Keratinocyte (primary cell): ENCODE measurements around the gene CCR7. TPM values are rescaled to one million over a fixed set of nuclear protein-coding genes. Genes with fewer than 3 reads are reported as not detected.

Experiments used
- DNase-seq: peaks from one replicate; pipeline ENCODE4 v3.0.0-alpha.2; 2011; ENCODE audit warnings: low read depth, missing footprints, low spot score
- FAIRE-seq: peaks from 2 replicates; lab custom pipeline; 2011; peaks lifted over from hg19 to GRCh38; lab: Jason Lieb, UNC
- H2AFZ ChIP-seq: 2 replicates; pipeline ENCODE4 v1.6.0; 2012; ENCODE audit warnings: low read length, control low read depth, inconsistent platforms; ENCODE audit not compliant: control insufficient read depth
- H3K27ac ChIP-seq: 2 replicates; pipeline ENCODE4 v1.5.1; 2011; ENCODE audit warnings: low read length; ENCODE audit not compliant: control insufficient read depth, insufficient read depth
- H3K27me3 ChIP-seq: 3 replicates; pipeline ENCODE4 v1.6.0; 2011; ENCODE audit warnings: low read length; ENCODE audit not compliant: control insufficient read depth, insufficient read depth; ENCODE audit errors: extremely low read depth
- H3K36me3 ChIP-seq, 2 experiments: 2 replicates in 1 of 2; 3 replicates in 1 of 2; pipeline ENCODE4 v1.5.1; 2011; ENCODE audit warnings: low read length in 2 of 2, mild to moderate bottlenecking in 1 of 2; ENCODE audit not compliant: control insufficient read depth in 2 of 2, insufficient read depth in 2 of 2; ENCODE audit errors: extremely low read depth in 1 of 2
- H3K4me1 ChIP-seq: 3 replicates; pipeline ENCODE4 v1.5.1; 2011; ENCODE audit warnings: low read length; ENCODE audit not compliant: control insufficient read depth, insufficient read depth; ENCODE audit errors: extremely low read depth
- H3K4me2 ChIP-seq: 3 replicates; pipeline ENCODE4 v1.6.0; 2011; ENCODE audit warnings: low read depth, low read length; ENCODE audit not compliant: control insufficient read depth, insufficient read depth; ENCODE audit errors: extremely low read depth
- H3K4me3 ChIP-seq, 3 experiments: fragments of 200-600 bp in 1 of 3; sonication (generic) in 1 of 3; 2 replicates in 2 of 3; 3 replicates in 1 of 3; pipeline ENCODE4 v1.5.1; 2011 to 2016; ENCODE audit warnings: low read length in 3 of 3, mild to moderate bottlenecking in 3 of 3, control low read depth in 2 of 3, inconsistent platforms in 1 of 3, low read depth in 1 of 3, mixed read lengths in 1 of 3, mixed run types in 1 of 3, moderate library complexity in 1 of 3; ENCODE audit not compliant: control insufficient read depth in 2 of 3, insufficient read depth in 2 of 3; ENCODE audit errors: extremely low read depth in 1 of 3
- H3K79me2 ChIP-seq: 2 replicates; pipeline ENCODE4 v1.6.0; 2012; ENCODE audit warnings: low read length; ENCODE audit not compliant: control insufficient read depth, insufficient read depth
- H3K9ac ChIP-seq: 3 replicates; pipeline ENCODE4 v1.6.0; 2011; ENCODE audit warnings: low read length; ENCODE audit not compliant: control insufficient read depth, insufficient read depth; ENCODE audit errors: extremely low read depth
- H3K9me1 ChIP-seq: 3 replicates; pipeline ENCODE4 v1.6.0; 2011; ENCODE audit warnings: low read length; ENCODE audit not compliant: control insufficient read depth, insufficient read depth; ENCODE audit errors: extremely low read depth
- H3K9me3 ChIP-seq: 2 replicates; pipeline ENCODE4 v1.5.1; 2012; ENCODE audit warnings: low read depth, low read length; ENCODE audit not compliant: control insufficient read depth
- H4K20me1 ChIP-seq: 3 replicates; pipeline ENCODE4 v1.6.0; 2011; ENCODE audit warnings: low read length; ENCODE audit not compliant: control insufficient read depth, insufficient read depth; ENCODE audit errors: extremely low read depth
- EZH2 ChIP-seq: IDR thresholded peaks from one replicate; pipeline ENCODE4 v1.6.1; 2012; ENCODE audit warnings: inconsistent platforms, mild to moderate bottlenecking, low read length, moderate library complexity
- dilution Hi-C: fragments of 300-500 bp; cut with MboI; formaldehyde crosslinking; loops from one replicate; pipeline ENCODE4 v1.7.0; 2020; ENCODE audit warnings: low sequenced_read_pairs; ENCODE audit not compliant: extremely low pct_ligation_motif_present
- polyA plus RNA-seq, 5 experiments: library from polyadenylated mRNA; depleted of rRNA in 3 of 5; stranded (reverse) in 3 of 5; stranded (forward) in 1 of 5; unstranded in 1 of 5; fragments of >200 nt; gene quantifications; 1 replicate in 1 of 5; 2 replicates in 3 of 5; 3 replicates in 1 of 5; pipeline versions ENCODE4 v1.2.1 to v1.2.3, GENCODE V29; 2011 to 2012; ENCODE audit warnings: missing spikeins in 2 of 5, low read depth in 1 of 5, low replicate concordance in 1 of 5
- TF ChIP-seq, protein P1 (sequence below), 3 experiments: IDR thresholded peaks in 1 of 3; conservative IDR thresholded peaks in 1 of 3; optimal IDR thresholded peaks in 1 of 3; 2 replicates in 2 of 3; 3 replicates in 1 of 3; pipeline versions ENCODE3 to v1.5.1; 2011; ENCODE audit warnings: low read length in 3 of 3, mild to moderate bottlenecking in 3 of 3, moderate library complexity in 2 of 3, control low read depth in 1 of 3, inconsistent platforms in 1 of 3; ENCODE audit not compliant: insufficient read depth in 2 of 3; ENCODE audit errors: extremely low read depth in 1 of 3

CCR7 gene
- polyA plus RNA-seq, 1 donor (not counting 4 experiments of a cell fraction or from before 2014, with no cell fraction given): 0.16 TPM

GRCh38 chr17:40550608-40551007 lies 14.7 kb downstream of the CCR7 start:
- no peak overlapping the region for H3K4me3 ChIP-seq
- no peak overlapping the region for H3K4me2 ChIP-seq
- no peaks in the 10 kb centered on the region for H3K36me3 ChIP-seq
- TF ChIP-seq, protein P1, sequence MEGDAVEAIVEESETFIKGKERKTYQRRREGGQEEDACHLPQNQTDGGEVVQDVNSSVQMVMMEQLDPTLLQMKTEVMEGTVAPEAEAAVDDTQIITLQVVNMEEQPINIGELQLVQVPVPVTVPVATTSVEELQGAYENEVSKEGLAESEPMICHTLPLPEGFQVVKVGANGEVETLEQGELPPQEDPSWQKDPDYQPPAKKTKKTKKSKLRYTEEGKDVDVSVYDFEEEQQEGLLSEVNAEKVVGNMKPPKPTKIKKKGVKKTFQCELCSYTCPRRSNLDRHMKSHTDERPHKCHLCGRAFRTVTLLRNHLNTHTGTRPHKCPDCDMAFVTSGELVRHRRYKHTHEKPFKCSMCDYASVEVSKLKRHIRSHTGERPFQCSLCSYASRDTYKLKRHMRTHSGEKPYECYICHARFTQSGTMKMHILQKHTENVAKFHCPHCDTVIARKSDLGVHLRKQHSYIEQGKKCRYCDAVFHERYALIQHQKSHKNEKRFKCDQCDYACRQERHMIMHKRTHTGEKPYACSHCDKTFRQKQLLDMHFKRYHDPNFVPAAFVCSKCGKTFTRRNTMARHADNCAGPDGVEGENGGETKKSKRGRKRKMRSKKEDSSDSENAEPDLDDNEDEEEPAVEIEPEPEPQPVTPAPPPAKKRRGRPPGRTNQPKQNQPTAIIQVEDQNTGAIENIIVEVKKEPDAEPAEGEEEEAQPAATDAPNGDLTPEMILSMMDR (optimal IDR thresholded peaks at IDR 0.05 in 1 of 3, IDR thresholded peaks at IDR 0.05 in 1 of 3, conservative IDR thresholded peaks at IDR 0.05 in 1 of 3; ENCODE audit: extremely low read depth in 1 of 3, insufficient read depth in 2 of 3, low read length in 3 of 3): no peak
- no peak for TF ChIP-seq EZH2
- H3K9ac ChIP-seq: no peak overlapping the region
- DNase-seq (no peak), FAIRE-seq (no peak)
- H4K20me1 ChIP-seq: no peaks in the 10 kb centered on the region
- peaks cover 25% of the 10 kb centered on the region for H3K4me1 ChIP-seq
- dilution Hi-C loops: no loop called here
- H3K9me3 ChIP-seq: no peaks in the 10 kb centered on the region
- peaks cover 7% of the 10 kb centered on the region for H3K9me1 ChIP-seq
- no peaks in the 10 kb centered on the region for H3K79me2 ChIP-seq
- peaks cover 8% of the 10 kb centered on the region for H3K27me3 ChIP-seq
- H3K27ac ChIP-seq: no peak overlapping the region
- H2AFZ ChIP-seq: no peak overlapping the region

DNA sequence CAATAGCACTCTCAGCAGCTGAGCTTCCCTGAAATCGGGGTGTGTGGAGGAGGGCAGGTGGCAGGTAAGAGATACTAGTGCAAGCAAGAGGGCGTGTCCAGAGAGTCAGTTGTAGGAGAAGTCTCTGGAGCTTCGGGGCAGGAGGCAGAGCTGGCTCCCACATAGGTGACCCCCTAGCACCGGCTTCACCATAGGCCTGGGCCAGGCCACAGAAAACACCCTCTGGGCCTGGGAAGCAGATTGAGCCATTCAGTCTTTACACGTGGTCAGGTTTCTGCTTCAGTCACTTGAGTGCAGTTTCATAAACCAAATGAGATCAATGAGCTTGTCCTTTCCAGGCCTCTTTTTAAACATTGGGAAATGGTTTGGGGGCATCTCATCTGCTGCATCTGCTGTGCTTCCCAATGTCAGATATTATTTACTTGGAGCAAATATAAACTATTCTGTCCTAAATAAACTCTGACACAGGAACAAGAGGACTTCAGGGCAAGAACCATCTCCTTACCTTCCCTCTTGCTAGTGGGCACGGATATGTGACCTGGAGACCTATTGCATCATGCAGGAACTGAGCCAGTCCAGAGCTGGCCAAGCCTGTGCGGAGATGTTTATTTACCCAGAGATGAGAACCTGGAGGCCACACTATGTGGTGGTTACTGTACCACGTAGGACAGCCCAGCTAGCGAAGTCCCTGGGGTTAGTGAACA lies 16.1 kb downstream of the CCR7 start:
- Histone ChIP-seq H4K20me1 (no peaks in the 10 kb centered on the region), H3K9me3 (no peaks in the 10 kb centered on the region), H3K4me2 (no peak overlapping the region), H3K27me3 (peaks cover 8% of the 10 kb centered on the region), H2AFZ (no peak overlapping the region), H3K9me1 (peaks cover 7% of the 10 kb centered on the region), H3K79me2 (no peaks in the 10 kb centered on the region), H3K9ac (no peak overlapping the region), H3K4me3 (no peak overlapping the region), H3K4me1 (peaks cover 25% of the 10 kb centered on the region), H3K36me3 (no peaks in the 10 kb centered on the region), H3K27ac (no peak overlapping the region)
- TF ChIP-seq EZH2: no peak
- TF ChIP-seq, protein P1 (optimal IDR thresholded peaks at IDR 0.05 in 1 of 3, IDR thresholded peaks at IDR 0.05 in 1 of 3, conservative IDR thresholded peaks at IDR 0.05 in 1 of 3; ENCODE audit: extremely low read depth in 1 of 3, insufficient read depth in 2 of 3, low read length in 3 of 3): no peak
- dilution Hi-C loops: no loop called here
- no peak for DNase-seq
- no peak for FAIRE-seq
